K562 (cell line): ENCODE measurements around the gene RNF168.

ENCODE experiments used
- CBX3 ChIP-seq, 2 experiments: IDR thresholded peaks; 1 replicate in 1 of 2; 2 replicates in 1 of 2; pipeline ENCODE4 v1.6.1; 2012; ENCODE audit warnings: inconsistent platforms in 2 of 2, low read length in 2 of 2, borderline replicate concordance in 1 of 2, control low read depth in 1 of 2
- GTF2E2 ChIP-seq: fragments of 200-800 bp; sonication (Bioruptor generic); IDR thresholded peaks from 2 replicates; pipeline ENCODE4 v1.6.1; 2016; ENCODE audit warnings: missing genetic modification characterization, missing compliant biosample characterization
- HIVEP1 ChIP-seq: fragments of 250-450 bp; sonication (Bioruptor Pico); IDR thresholded peaks from 2 replicates; pipeline ENCODE4 v1.4.0; 2020; ENCODE audit warnings: mild to moderate bottlenecking
- POLR2AphosphoS5 ChIP-seq: IDR thresholded peaks from 2 replicates; pipeline ENCODE4 v1.6.1; 2011; ENCODE audit warnings: mild to moderate bottlenecking, low read depth, low read length, moderate library complexity; ENCODE audit not compliant: control insufficient read depth, insufficient read depth
- SP2 ChIP-seq: IDR thresholded peaks from 2 replicates; pipeline ENCODE4 v1.6.1; 2011; ENCODE audit warnings: mild to moderate bottlenecking, low read depth, low read length, moderate library complexity; ENCODE audit not compliant: poor library complexity, severe bottlenecking; ENCODE audit errors: extremely low read depth
- TF ChIP-seq, protein P1 (sequence below): fragments of 450-650 bp; IDR thresholded peaks from 2 replicates; pipeline ENCODE4 v1.6.1; 2018; ENCODE audit not compliant: partially characterized antibody
- TF ChIP-seq, protein P2 (sequence below), 2 experiments: fragments of 450-650 bp in 1 of 2; sonication (generic) in 1 of 2; formaldehyde crosslinking in 1 of 2; IDR thresholded peaks in 1 of 2; conservative IDR thresholded peaks in 1 of 2; 2 replicates each; pipeline versions ENCODE4 v1.6.1 to v1.8.1; 2016 to 2023; ENCODE audit warnings: mild to moderate bottlenecking in 2 of 2, moderate library complexity in 2 of 2, inconsistent platforms in 1 of 2, missing genetic modification reagents in 1 of 2
- TF ChIP-seq, protein P3 (sequence below), 2 experiments: fragments of 450-650 bp; formaldehyde crosslinking in 1 of 2; IDR thresholded peaks; 2 replicates each; pipeline versions ENCODE4 v1.4.0 to v1.6.1; 2014 to 2020; ENCODE audit warnings: mild to moderate bottlenecking in 2 of 2, borderline replicate concordance in 1 of 2, low read depth in 1 of 2
- TF ChIP-seq, protein P4 (sequence below): fragments of 450-650 bp; IDR thresholded peaks from 2 replicates; pipeline ENCODE4 v1.6.1; 2017; ENCODE audit warnings: antibody characterized with exemption, mild to moderate bottlenecking
- TF ChIP-seq, protein P5 (sequence below): sonication (generic); formaldehyde crosslinking; IDR thresholded peaks from 2 replicates; pipeline ENCODE4 v1.8.0; 2022; ENCODE audit warnings: missing genetic modification reagents, mild to moderate bottlenecking, moderate library complexity, borderline replicate concordance
- TF ChIP-seq, protein P6 (sequence below): sonication (generic); formaldehyde crosslinking; IDR thresholded peaks from 2 replicates; pipeline ENCODE4 v1.8.0; 2022; ENCODE audit warnings: mild to moderate bottlenecking, missing genetic modification reagents

DNA sequence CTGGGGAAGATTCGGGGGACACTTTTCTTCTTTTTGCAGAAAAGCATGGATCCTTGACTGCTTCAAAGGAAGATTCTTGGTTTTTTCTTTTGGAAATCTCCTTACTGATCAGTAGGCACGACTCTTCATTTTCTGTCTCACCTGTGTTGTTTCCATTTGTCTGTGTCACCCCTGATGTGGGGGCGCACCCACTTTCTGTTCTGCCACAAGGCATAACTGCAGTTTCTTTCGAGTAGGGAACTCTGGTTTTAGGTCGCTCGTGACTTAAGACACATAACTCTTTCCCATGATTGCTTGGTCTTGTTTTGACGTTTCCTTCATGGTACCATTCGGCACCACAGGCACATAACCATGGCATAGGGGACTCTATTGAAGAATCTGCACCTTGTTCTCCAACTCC is 31.3 kb downstream of the RNF168 start:
- TF ChIP-seq SP2 (no peak), CBX3 (IDR thresholded peaks at IDR 0.05; ENCODE audit: borderline replicate concordance in 1 of 2, low read length in 2 of 2) (no peak), POLR2AphosphoS5 (no peak), GTF2E2 (tag) (no peak), HIVEP1 (no peak)
- TF ChIP-seq, protein P1, sequence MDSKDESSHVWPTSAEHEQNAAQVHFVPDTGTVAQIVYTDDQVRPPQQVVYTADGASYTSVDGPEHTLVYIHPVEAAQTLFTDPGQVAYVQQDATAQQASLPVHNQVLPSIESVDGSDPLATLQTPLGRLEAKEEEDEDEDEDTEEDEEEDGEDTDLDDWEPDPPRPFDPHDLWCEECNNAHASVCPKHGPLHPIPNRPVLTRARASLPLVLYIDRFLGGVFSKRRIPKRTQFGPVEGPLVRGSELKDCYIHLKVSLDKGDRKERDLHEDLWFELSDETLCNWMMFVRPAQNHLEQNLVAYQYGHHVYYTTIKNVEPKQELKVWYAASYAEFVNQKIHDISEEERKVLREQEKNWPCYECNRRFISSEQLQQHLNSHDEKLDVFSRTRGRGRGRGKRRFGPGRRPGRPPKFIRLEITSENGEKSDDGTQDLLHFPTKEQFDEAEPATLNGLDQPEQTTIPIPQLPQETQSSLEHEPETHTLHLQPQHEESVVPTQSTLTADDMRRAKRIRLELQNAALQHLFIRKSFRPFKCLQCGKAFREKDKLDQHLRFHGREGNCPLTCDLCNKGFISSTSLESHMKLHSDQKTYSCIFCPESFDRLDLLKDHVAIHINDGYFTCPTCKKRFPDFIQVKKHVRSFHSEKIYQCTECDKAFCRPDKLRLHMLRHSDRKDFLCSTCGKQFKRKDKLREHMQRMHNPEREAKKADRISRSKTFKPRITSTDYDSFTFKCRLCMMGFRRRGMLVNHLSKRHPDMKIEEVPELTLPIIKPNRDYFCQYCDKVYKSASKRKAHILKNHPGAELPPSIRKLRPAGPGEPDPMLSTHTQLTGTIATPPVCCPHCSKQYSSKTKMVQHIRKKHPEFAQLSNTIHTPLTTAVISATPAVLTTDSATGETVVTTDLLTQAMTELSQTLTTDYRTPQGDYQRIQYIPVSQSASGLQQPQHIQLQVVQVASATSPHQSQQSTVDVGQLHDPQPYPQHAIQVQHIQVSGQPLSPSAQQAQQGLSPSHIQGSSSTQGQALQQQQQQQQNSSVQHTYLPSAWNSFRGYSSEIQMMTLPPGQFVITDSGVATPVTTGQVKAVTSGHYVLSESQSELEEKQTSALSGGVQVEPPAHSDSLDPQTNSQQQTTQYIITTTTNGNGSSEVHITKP: no peak
- TF ChIP-seq, protein P2, sequence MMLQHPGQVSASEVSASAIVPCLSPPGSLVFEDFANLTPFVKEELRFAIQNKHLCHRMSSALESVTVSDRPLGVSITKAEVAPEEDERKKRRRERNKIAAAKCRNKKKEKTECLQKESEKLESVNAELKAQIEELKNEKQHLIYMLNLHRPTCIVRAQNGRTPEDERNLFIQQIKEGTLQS (IDR thresholded peaks at IDR 0.05): no peak
- TF ChIP-seq, protein P2 (CRISPR knock-in tag; conservative IDR thresholded peaks at IDR 0.05): no peak
- TF ChIP-seq, protein P3, sequence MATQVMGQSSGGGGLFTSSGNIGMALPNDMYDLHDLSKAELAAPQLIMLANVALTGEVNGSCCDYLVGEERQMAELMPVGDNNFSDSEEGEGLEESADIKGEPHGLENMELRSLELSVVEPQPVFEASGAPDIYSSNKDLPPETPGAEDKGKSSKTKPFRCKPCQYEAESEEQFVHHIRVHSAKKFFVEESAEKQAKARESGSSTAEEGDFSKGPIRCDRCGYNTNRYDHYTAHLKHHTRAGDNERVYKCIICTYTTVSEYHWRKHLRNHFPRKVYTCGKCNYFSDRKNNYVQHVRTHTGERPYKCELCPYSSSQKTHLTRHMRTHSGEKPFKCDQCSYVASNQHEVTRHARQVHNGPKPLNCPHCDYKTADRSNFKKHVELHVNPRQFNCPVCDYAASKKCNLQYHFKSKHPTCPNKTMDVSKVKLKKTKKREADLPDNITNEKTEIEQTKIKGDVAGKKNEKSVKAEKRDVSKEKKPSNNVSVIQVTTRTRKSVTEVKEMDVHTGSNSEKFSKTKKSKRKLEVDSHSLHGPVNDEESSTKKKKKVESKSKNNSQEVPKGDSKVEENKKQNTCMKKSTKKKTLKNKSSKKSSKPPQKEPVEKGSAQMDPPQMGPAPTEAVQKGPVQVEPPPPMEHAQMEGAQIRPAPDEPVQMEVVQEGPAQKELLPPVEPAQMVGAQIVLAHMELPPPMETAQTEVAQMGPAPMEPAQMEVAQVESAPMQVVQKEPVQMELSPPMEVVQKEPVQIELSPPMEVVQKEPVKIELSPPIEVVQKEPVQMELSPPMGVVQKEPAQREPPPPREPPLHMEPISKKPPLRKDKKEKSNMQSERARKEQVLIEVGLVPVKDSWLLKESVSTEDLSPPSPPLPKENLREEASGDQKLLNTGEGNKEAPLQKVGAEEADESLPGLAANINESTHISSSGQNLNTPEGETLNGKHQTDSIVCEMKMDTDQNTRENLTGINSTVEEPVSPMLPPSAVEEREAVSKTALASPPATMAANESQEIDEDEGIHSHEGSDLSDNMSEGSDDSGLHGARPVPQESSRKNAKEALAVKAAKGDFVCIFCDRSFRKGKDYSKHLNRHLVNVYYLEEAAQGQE (IDR thresholded peaks at IDR 0.05; ENCODE audit: borderline replicate concordance): no peak
- TF ChIP-seq, protein P3 (CRISPR knock-in tag; IDR thresholded peaks at IDR 0.05; ENCODE audit: low read depth): no peak
- TF ChIP-seq, protein P4, sequence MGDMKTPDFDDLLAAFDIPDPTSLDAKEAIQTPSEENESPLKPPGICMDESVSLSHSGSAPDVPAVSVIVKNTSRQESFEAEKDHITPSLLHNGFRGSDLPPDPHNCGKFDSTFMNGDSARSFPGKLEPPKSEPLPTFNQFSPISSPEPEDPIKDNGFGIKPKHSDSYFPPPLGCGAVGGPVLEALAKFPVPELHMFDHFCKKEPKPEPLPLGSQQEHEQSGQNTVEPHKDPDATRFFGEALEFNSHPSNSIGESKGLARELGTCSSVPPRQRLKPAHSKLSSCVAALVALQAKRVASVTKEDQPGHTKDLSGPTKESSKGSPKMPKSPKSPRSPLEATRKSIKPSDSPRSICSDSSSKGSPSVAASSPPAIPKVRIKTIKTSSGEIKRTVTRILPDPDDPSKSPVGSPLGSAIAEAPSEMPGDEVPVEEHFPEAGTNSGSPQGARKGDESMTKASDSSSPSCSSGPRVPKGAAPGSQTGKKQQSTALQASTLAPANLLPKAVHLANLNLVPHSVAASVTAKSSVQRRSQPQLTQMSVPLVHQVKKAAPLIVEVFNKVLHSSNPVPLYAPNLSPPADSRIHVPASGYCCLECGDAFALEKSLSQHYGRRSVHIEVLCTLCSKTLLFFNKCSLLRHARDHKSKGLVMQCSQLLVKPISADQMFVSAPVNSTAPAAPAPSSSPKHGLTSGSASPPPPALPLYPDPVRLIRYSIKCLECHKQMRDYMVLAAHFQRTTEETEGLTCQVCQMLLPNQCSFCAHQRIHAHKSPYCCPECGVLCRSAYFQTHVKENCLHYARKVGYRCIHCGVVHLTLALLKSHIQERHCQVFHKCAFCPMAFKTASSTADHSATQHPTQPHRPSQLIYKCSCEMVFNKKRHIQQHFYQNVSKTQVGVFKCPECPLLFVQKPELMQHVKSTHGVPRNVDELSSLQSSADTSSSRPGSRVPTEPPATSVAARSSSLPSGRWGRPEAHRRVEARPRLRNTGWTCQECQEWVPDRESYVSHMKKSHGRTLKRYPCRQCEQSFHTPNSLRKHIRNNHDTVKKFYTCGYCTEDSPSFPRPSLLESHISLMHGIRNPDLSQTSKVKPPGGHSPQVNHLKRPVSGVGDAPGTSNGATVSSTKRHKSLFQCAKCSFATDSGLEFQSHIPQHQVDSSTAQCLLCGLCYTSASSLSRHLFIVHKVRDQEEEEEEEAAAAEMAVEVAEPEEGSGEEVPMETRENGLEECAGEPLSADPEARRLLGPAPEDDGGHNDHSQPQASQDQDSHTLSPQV: no peak
- TF ChIP-seq, protein P5, sequence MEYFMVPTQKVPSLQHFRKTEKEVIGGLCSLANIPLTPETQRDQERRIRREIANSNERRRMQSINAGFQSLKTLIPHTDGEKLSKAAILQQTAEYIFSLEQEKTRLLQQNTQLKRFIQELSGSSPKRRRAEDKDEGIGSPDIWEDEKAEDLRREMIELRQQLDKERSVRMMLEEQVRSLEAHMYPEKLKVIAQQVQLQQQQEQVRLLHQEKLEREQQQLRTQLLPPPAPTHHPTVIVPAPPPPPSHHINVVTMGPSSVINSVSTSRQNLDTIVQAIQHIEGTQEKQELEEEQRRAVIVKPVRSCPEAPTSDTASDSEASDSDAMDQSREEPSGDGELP: no peak
- TF ChIP-seq, protein P6, sequence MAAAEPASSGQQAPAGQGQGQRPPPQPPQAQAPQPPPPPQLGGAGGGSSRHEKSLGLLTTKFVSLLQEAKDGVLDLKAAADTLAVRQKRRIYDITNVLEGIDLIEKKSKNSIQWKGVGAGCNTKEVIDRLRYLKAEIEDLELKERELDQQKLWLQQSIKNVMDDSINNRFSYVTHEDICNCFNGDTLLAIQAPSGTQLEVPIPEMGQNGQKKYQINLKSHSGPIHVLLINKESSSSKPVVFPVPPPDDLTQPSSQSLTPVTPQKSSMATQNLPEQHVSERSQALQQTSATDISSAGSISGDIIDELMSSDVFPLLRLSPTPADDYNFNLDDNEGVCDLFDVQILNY (CRISPR knock-in tag): no peak
